Forelimb muscle (tissue), 1 donor: ENCODE data around the gene UBE2O. TPM values are rescaled to one million over a fixed set of nuclear protein-coding genes. Genes with fewer than 3 reads are reported as not detected.
A peak's percentile ranks its signal among the peaks of the same experiment; 100 is the strongest.
"Not testable (repeated sequence)": the region's sequence is repeated elsewhere in the genome, so short reads cannot be mapped to it uniquely, and the experiment has no call there.

Experiments
- DNase-seq: peaks from one replicate; pipeline ENCODE4 v3.0.0-alpha.2; 2013; ENCODE audit warnings: low read depth
- polyA plus RNA-seq: library from polyadenylated mRNA; unstranded; fragments of 120-200 nt; gene quantifications from one replicate; pipeline ENCODE4 v1.2.1, GENCODE V29; 2013; ENCODE audit not compliant: insufficient read length

UBE2O gene
- polyA plus RNA-seq, 1 donor, result 14.1 TPM

- DNase-seq, result no peak
Measured at GRCh38 chr17:76371656-76372628, 81.0 kb downstream of the UBE2O start.

- DNase-seq, result no peak
Measured at GRCh38 chr17:76370261-76370993, 82.5 kb downstream of the UBE2O start.

- DNase-seq, result no peak
Measured at GRCh38 chr17:76369804-76370203, 83.1 kb downstream of the UBE2O start.

GRCh38 chr17:76369379-76369778 is 83.6 kb downstream of the UBE2O start:
- no peak for DNase-seq

GRCh38 chr17:76368545-76368944 is 84.4 kb downstream of the UBE2O start:
- DNase-seq, result no peak

- no peak for DNase-seq
Measured at GRCh38 chr17:76367642-76368041, 85.3 kb downstream of the UBE2O start.

GRCh38 chr17:76366247-76366646 is 86.7 kb downstream of the UBE2O start:
- DNase-seq, result no peak

- no peak for DNase-seq
Measured at GRCh38 chr17:76365256-76365903, 87.6 kb downstream of the UBE2O start.

GRCh38 chr17:76363107-76363842 is 89.7 kb downstream of the UBE2O start:
- no peak for DNase-seq

GRCh38 chr17:76360461-76360860 is 92.5 kb downstream of the UBE2O start:
- DNase-seq, result no peak

- not testable (repeated sequence) for DNase-seq
Measured at GRCh38 chr17:76359776-76360175, 93.2 kb downstream of the UBE2O start.

- DNase-seq, result no peak
Measured at GRCh38 chr17:76359375-76359774, 93.6 kb downstream of the UBE2O start.

- no peak for DNase-seq
Measured at GRCh38 chr17:76357597-76358158, 95.3 kb downstream of the UBE2O start.

GRCh38 chr17:76356803-76357456 is 96.0 kb downstream of the UBE2O start:
- DNase-seq, result no peak

GRCh38 chr17:76354747-76355310 is 98.1 kb downstream of the UBE2O start:
- DNase-seq, result no peak

- no peak for DNase-seq
Measured at GRCh38 chr17:76354317-76354729, 98.6 kb downstream of the UBE2O start.

- DNase-seq, result peak; percentile 77
Measured at GRCh38 chr17:76353599-76354316, 99.2 kb downstream of the UBE2O start, which contains the start of gene PRPSAP1. TSS of gene PRPSAP1 (minus strand) at chr17:76353916. CDS start at chr17:76353703, 213 bp downstream.

GRCh38 chr17:76353004-76353598 is 99.9 kb downstream of the UBE2O start:
- DNase-seq, result no peak

- no peak for DNase-seq
Measured at GRCh38 chr17:76351526-76352071, 101.4 kb downstream of the UBE2O start.
